ENCODE data around the gene IFNA13. TPM values are rescaled to one million over a fixed set of nuclear protein-coding genes. Genes with fewer than 3 reads are reported as not detected.

IFNA13 gene
- total RNA-seq, 4 donors from 2014 or later, result not detected

- no peak for TF ChIP-seq CTCF (IDR thresholded peaks at IDR 0.05)
- TF ChIP-seq POLR2A (IDR thresholded peaks at IDR 0.05), result no peak
- no peak for DNase-seq (ENCODE audit: low spot score in 2 of 2)
- H3K4me3 ChIP-seq (ENCODE audit: low read depth, poor library complexity, severe bottlenecking), result no peak overlapping the region
- intact Hi-C loops (cut with DNase I; ENCODE audit: low total_unique reads), result no loop called here
- 37 to 39% methylated on average over 5 of the region's 5 CpGs for WGBS, 2 donors
Measured at GRCh38 chr9:21331676-21332402, 36.0 kb downstream of the IFNA13 start.

DNA sequence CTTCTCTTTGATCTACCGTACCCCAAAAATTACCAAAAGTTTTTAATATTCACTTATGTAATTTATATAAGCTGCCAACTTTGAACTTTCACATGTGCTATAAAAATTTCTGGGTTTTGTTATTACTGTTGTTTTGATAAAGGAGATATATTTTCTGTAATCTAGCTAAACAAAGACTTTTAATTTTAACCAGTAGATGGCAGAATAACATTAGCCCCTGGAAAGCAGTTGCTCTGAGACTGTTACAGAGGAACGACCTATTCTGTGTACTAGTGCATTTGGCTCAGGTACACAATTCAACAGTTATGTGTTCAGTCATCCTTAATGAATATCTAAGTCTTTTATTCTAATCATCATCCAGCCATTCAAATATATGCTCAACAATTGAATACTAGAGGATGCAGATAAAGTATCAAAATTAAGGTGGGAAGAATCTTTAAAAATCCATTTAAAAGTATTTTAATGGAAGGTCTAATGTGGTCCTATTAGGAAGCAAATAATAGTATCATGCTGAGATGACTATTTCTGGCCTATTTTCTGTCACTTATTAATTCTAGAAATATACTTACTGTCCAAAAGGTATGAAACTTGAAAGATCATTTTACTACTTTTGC lies 41.2 kb downstream of the IFNA13 start:
- WGBS, 2 donors, result 27 to 29% methylated on average over 2 of the region's 2 CpGs
- intact Hi-C loops (cut with DNase I; ENCODE audit: low total_unique reads), result loop anchor here (10.0 kb wide), 2 partner anchors 128 to 458 kb away; no protein-coding TSS in a partner anchor
- DNase-seq (ENCODE audit: low spot score in 2 of 2), result no peak
- TF ChIP-seq CTCF (IDR thresholded peaks at IDR 0.05) (no peak), POLR2A (IDR thresholded peaks at IDR 0.05) (no peak)
- H3K4me3 ChIP-seq (ENCODE audit: low read depth, poor library complexity, severe bottlenecking), result no peak overlapping the region

- TF ChIP-seq CTCF (IDR thresholded peaks at IDR 0.05), result no peak
- no peak for TF ChIP-seq POLR2A (IDR thresholded peaks at IDR 0.05)
- 67 to 84% methylated on average over 4 of the region's 4 CpGs for whole genome bisulfite sequencing, 2 donors
- intact Hi-C loops (cut with DNase I; ENCODE audit: low total_unique reads), result loop anchor here (10.0 kb wide), 2 partner anchors 131 to 461 kb away; no protein-coding TSS in a partner anchor
- H3K4me3 ChIP-seq (ENCODE audit: low read depth, poor library complexity, severe bottlenecking), result no peak overlapping the region
- DNase-seq (ENCODE audit: low spot score in 2 of 2), result no peak
Measured at GRCh38 chr9:21324047-21324446, 43.8 kb downstream of the IFNA13 start.

DNA sequence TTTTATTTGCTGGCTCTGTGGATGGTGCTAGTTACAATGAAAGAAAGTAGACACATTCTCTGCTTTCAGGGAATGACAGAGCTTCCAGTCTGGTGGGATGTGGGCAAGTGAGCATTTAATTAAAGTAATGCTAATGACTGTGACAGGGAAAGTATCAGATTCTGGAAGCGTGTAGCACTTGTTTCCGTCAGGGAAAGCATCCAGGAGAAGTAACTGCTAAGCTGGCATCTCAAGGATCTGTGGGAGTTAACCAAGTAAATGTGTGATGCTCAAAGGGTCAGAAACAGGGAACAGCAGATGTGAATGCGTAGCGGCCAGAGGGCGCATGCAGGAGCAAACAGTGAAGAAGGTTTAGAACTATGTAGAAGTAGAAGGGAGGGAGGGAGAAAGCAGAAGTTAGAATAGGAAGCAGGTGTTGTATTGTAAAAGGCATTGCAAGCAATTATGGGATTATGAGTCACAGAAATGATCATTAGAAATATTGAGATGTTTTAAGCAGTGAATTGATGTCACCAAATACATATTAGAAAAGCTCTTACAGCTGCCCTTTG lies 44.9 kb downstream of the IFNA13 start:
- DNase-seq (ENCODE audit: low spot score in 2 of 2), result no peak
- TF ChIP-seq POLR2A (IDR thresholded peaks at IDR 0.05) (no peak), CTCF (IDR thresholded peaks at IDR 0.05) (no peak)
- intact Hi-C loops (cut with DNase I; ENCODE audit: low total_unique reads), result loop anchor here (10.0 kb wide), 2 partner anchors 132 to 462 kb away; no protein-coding TSS in a partner anchor
- H3K4me3 ChIP-seq (ENCODE audit: low read depth, poor library complexity, severe bottlenecking), result no peak overlapping the region
- 79 to 82% methylated on average over 5 of the region's 5 CpGs for WGBS, 2 donors

DNA sequence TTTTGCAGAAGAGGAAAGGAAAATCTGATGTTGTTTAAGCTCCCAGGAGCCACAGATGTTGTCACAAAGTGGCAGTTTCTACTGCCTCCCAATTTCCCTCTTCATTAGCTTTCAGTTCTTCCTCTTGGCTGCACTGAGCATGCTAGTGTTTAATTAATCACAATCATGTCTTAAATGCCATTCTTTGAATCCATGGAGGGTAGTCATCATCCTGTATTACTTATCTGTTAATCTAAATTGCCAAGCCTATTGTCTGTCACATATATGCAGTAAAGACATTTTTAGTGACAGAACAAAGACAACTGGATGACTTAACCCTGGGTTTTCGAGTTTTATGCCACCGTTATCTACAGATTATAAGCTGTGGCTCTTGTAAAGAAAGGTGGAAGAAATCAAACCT lies 47.4 kb downstream of the IFNA13 start:
- TF ChIP-seq POLR2A (IDR thresholded peaks at IDR 0.05) (no peak), CTCF (IDR thresholded peaks at IDR 0.05) (no peak)
- intact Hi-C loops (cut with DNase I; ENCODE audit: low total_unique reads), result loop anchor here (10.0 kb wide), 2 partner anchors 134 to 464 kb away; no protein-coding TSS in a partner anchor
- DNase-seq (ENCODE audit: low spot score in 2 of 2), result no peak
- 61 to 71% methylated on average over 2 of the region's 2 CpGs for WGBS, 2 donors
- no peak overlapping the region for H3K4me3 ChIP-seq (ENCODE audit: low read depth, poor library complexity, severe bottlenecking)

Data from lower leg skin (tissue), 4 donors.